Liver (tissue), 9 donors: Measurements from ENCODE around the gene PTPRN2. TPM values are rescaled to one million over a fixed set of nuclear protein-coding genes. Genes with fewer than 3 reads are reported as not detected.

Experiments used
- DNase-seq: peaks from one replicate; pipeline ENCODE4 v3.0.0-alpha.2; 2017; ENCODE audit warnings: low spot score
- H3K27ac ChIP-seq, 2 donors: one replicate each; pipeline ENCODE4 v1.7.0; 2013; ENCODE audit warnings: inconsistent platforms in 2 of 2, low read length in 2 of 2, control low read depth in 1 of 2, low read depth in 1 of 2, mild to moderate bottlenecking in 1 of 2
- H3K27me3 ChIP-seq, 4 donors: one replicate each; pipeline versions ENCODE4 v1.6.1 to v1.7.0; 2013; ENCODE audit warnings: low read length in 3 of 4, inconsistent platforms in 1 of 4, mild to moderate bottlenecking in 1 of 4, moderate library complexity in 1 of 4; ENCODE audit not compliant: control insufficient read depth in 4 of 4, insufficient read depth in 4 of 4
- H3K36me3 ChIP-seq, 4 donors: one replicate each; pipeline versions ENCODE4 v1.6.1 to v1.7.0; 2013; ENCODE audit warnings: low read length in 3 of 4, mild to moderate bottlenecking in 3 of 4, low read depth in 1 of 4, moderate library complexity in 1 of 4; ENCODE audit not compliant: control insufficient read depth in 4 of 4, insufficient read depth in 3 of 4
- H3K4me1 ChIP-seq, 4 donors: one replicate each; pipeline versions ENCODE4 v1.6.1 to v1.7.0; 2013; ENCODE audit warnings: low read length in 3 of 4, mild to moderate bottlenecking in 3 of 4, moderate library complexity in 1 of 4; ENCODE audit not compliant: control insufficient read depth in 4 of 4, insufficient read depth in 4 of 4
- H3K4me3 ChIP-seq, 3 donors: one replicate each; pipeline versions ENCODE4 v1.6.1 to v1.7.0; 2013; ENCODE audit warnings: low read length in 3 of 3, control low read depth in 1 of 3, low read depth in 1 of 3, mild to moderate bottlenecking in 1 of 3
- H3K9ac ChIP-seq, 2 donors: one replicate each; pipeline ENCODE4 v1.7.0; 2013; ENCODE audit warnings: low read length in 2 of 2, mild to moderate bottlenecking in 2 of 2, moderate library complexity in 2 of 2, control low read depth in 1 of 2, low read depth in 1 of 2
- H3K9me3 ChIP-seq, 4 donors: one replicate each; pipeline versions ENCODE4 v1.6.1 to v1.7.0; 2013; ENCODE audit warnings: low read length in 3 of 4; ENCODE audit not compliant: control insufficient read depth in 4 of 4
- ATF3 ChIP-seq: IDR thresholded peaks from 2 replicates; pipeline ENCODE4 v1.6.1; 2016; ENCODE audit warnings: antibody characterized with exemption
- EGR1 ChIP-seq, 2 donors: IDR thresholded peaks; 2 replicates each; pipeline ENCODE4 v1.6.1; 2016 to 2018; ENCODE audit warnings: antibody characterized with exemption in 2 of 2, low read depth in 2 of 2
- FOXA1 ChIP-seq: IDR thresholded peaks from 2 replicates; pipeline ENCODE4 v1.6.1; 2016; ENCODE audit warnings: antibody characterized with exemption
- FOXA2 ChIP-seq: IDR thresholded peaks from 2 replicates; pipeline ENCODE4 v1.6.1; 2016; ENCODE audit warnings: antibody characterized with exemption
- GABPA ChIP-seq, 2 donors: IDR thresholded peaks in 1 of 2; conservative IDR thresholded peaks in 1 of 2; 2 replicates each; pipeline ENCODE4 v1.6.1; 2016; ENCODE audit warnings: antibody characterized with exemption in 2 of 2, mild to moderate bottlenecking in 1 of 2, moderate library complexity in 1 of 2
- HNF4A ChIP-seq, 2 donors: conservative IDR thresholded peaks; 2 replicates each; pipeline ENCODE4 v1.6.1; 2016; ENCODE audit warnings: antibody characterized with exemption in 2 of 2, mild to moderate bottlenecking in 2 of 2
- HNF4G ChIP-seq: IDR thresholded peaks from 2 replicates; pipeline ENCODE4 v1.6.1; 2016; ENCODE audit warnings: antibody characterized with exemption
- JUND ChIP-seq, 2 donors: IDR thresholded peaks; 2 replicates each; pipeline ENCODE4 v1.6.1; 2016; ENCODE audit warnings: antibody characterized with exemption in 2 of 2
- MAX ChIP-seq: IDR thresholded peaks from 2 replicates; pipeline ENCODE4 v1.6.1; 2016; ENCODE audit warnings: antibody characterized with exemption
- NR2F2 ChIP-seq: IDR thresholded peaks from 2 replicates; pipeline ENCODE4 v1.6.1; 2016; ENCODE audit warnings: antibody characterized with exemption
- RAD21 ChIP-seq, 2 donors: IDR thresholded peaks; 2 replicates each; pipeline ENCODE4 v1.6.1; 2016; ENCODE audit warnings: antibody characterized with exemption in 2 of 2, mild to moderate bottlenecking in 2 of 2
- REST ChIP-seq: IDR thresholded peaks from 2 replicates; pipeline ENCODE4 v1.6.1; 2016; ENCODE audit warnings: antibody characterized with exemption, mild to moderate bottlenecking
- RXRA ChIP-seq, 2 donors: IDR thresholded peaks; 2 replicates each; pipeline ENCODE4 v1.6.1; 2017 to 2018; ENCODE audit warnings: antibody characterized with exemption in 2 of 2, mild to moderate bottlenecking in 1 of 2
- SP1 ChIP-seq: IDR thresholded peaks from 2 replicates; pipeline ENCODE4 v1.6.1; 2018; ENCODE audit warnings: antibody characterized with exemption, mild to moderate bottlenecking
- TAF1 ChIP-seq: conservative IDR thresholded peaks from 2 replicates; pipeline ENCODE4 v1.6.1; 2016; ENCODE audit warnings: antibody characterized with exemption, mild to moderate bottlenecking
- YY1 ChIP-seq: IDR thresholded peaks from 2 replicates; pipeline ENCODE4 v1.6.1; 2016; ENCODE audit warnings: antibody characterized with exemption, mild to moderate bottlenecking
- ZBTB33 ChIP-seq: IDR thresholded peaks from 2 replicates; pipeline ENCODE4 v1.6.1; 2016; ENCODE audit warnings: antibody characterized with exemption
- WGBS: extraction: QIAGEN DNeasy Blood & Tissue Kit; methylation state at CpG from one replicate; pipeline ENCODE4 v1.1.7; 2013; 5-methylcytosine and 5-hydroxymethylcytosine counted together
- polyA plus RNA-seq, 2 donors: library from polyadenylated mRNA; stranded (reverse) in 1 of 2; unstranded in 1 of 2; fragments of 200-250 nt in 1 of 2; fragments of >200 nt in 1 of 2; fragmentation: Nextera tagmentation in 1 of 2; extraction: Ambion mirVana in 1 of 2; gene quantifications; one replicate each; pipeline versions ENCODE4 v1.2.1 to v1.2.3, GENCODE V29; 2013 to 2015
- total RNA-seq, 2 donors: library from RNA; depleted of rRNA; stranded (reverse); fragments of >200 nt; gene quantifications; one replicate each; pipeline ENCODE4 v1.2.3, GENCODE V29; 2014
- donor health status: healthy.
- donor health status: healthy.
- donor health status: healthy.
- donor health status: healthy.
- donor health status: healthy.

Gene PTPRN2
- total and polyA plus RNA-seq, 4 donors, result 0.75 to 1.9 (median 1.1) TPM

GRCh38 chr7:157657741-157658740, 929.6 kb downstream of the PTPRN2 start:
- H3K9ac ChIP-seq, result no peak overlapping the region
- H3K36me3 ChIP-seq, result no peaks in the 10 kb centered on the region
- no peaks in the 10 kb centered on the region for H3K4me1 ChIP-seq
- no peak overlapping the region for H3K4me3 ChIP-seq
- no peaks in the 10 kb centered on the region for H3K27me3 ChIP-seq
- no peak overlapping the region for H3K27ac ChIP-seq
- WGBS, result 83% methylated on average over 29 of the region's 29 CpGs
- H3K9me3 ChIP-seq, result no peaks in the 10 kb centered on the region
- no peak for DNase-seq
- TF ChIP-seq FOXA2 (no peak), EGR1 (IDR thresholded peaks at IDR 0.05; ENCODE audit: low read depth in 2 of 2) (no peak), SP1 (no peak), HNF4G (no peak), HNF4A (conservative IDR thresholded peaks at IDR 0.05) (no peak), FOXA1 (no peak), RXRA (IDR thresholded peaks at IDR 0.05) (no peak), GABPA (IDR thresholded peaks at IDR 0.05 in 1 of 2, conservative IDR thresholded peaks at IDR 0.05 in 1 of 2) (no peak)

GRCh38 chr7:157656195-157656769, 931.3 kb downstream of the PTPRN2 start:
- TF ChIP-seq FOXA2 (no peak), ZBTB33 (no peak), EGR1 (IDR thresholded peaks at IDR 0.05; ENCODE audit: low read depth in 2 of 2) (no peak), GABPA (IDR thresholded peaks at IDR 0.05 in 1 of 2, conservative IDR thresholded peaks at IDR 0.05 in 1 of 2) (no peak), TAF1 (no peak), MAX (no peak), RAD21 (IDR thresholded peaks at IDR 0.05) (no peak), NR2F2 (no peak), JUND (IDR thresholded peaks at IDR 0.05) (no peak), ATF3 (no peak), FOXA1 (no peak), YY1 (no peak), HNF4G (no peak), REST (no peak)
- Histone ChIP-seq H3K9ac (no peak overlapping the region), H3K4me3 (no peak overlapping the region), H3K4me1 (no peaks in the 10 kb centered on the region), H3K9me3 (no peaks in the 10 kb centered on the region), H3K36me3 (no peaks in the 10 kb centered on the region), H3K27me3 (no peaks in the 10 kb centered on the region), H3K27ac (no peak overlapping the region)
- no peak for DNase-seq
- 95% methylated on average over 34 of the region's 34 CpGs for WGBS
